K562 (cell line): Measurements from ENCODE around the gene NAA11. TPM values are rescaled to one million over a fixed set of nuclear protein-coding genes. Genes with fewer than 3 reads are reported as not detected.

Experiments
- CREM ChIP-seq: IDR thresholded peaks from 2 replicates; pipeline ENCODE4 v1.6.1; 2014; ENCODE audit warnings: antibody characterized with exemption, low read depth
- HIVEP1 ChIP-seq: fragments of 250-450 bp; sonication (Bioruptor Pico); IDR thresholded peaks from 2 replicates; pipeline ENCODE4 v1.4.0; 2020; ENCODE audit warnings: mild to moderate bottlenecking
- MCM7 ChIP-seq, 2 experiments: fragments of 450-650 bp; IDR thresholded peaks; 2 replicates each; pipeline ENCODE4 v1.6.1; 2016 to 2018
- TBL1XR1 ChIP-seq, 2 experiments: IDR thresholded peaks; 2 replicates each; pipeline ENCODE4 v1.6.1; 2012; ENCODE audit warnings: improper control_type of control experiment in 2 of 2, low read length in 2 of 2, mild to moderate bottlenecking in 1 of 2
- TOE1 ChIP-seq, 2 experiments: fragments of 450-650 bp in 1 of 2; sonication (generic) in 1 of 2; formaldehyde crosslinking in 1 of 2; IDR thresholded peaks; 2 replicates each; pipeline versions ENCODE4 v1.7.1 to v1.8.0; 2016 to 2022; ENCODE audit warnings: borderline replicate concordance in 2 of 2, mild to moderate bottlenecking in 2 of 2, antibody characterized with exemption in 1 of 2, inconsistent platforms in 1 of 2, low read depth in 1 of 2, missing genetic modification reagents in 1 of 2, moderate library complexity in 1 of 2
- polyA plus RNA-seq, 8 experiments: library from polyadenylated mRNA; depleted of rRNA in 4 of 8; stranded (reverse) in 5 of 8; unstranded in 3 of 8; fragments of >200 nt; fragmentation: Nextera tagmentation in 2 of 8; fragmentation: Illumina TruSeq in 1 of 8; extraction: Ambion mirVana in 2 of 8; extraction: Trizol in 1 of 8; gene quantifications; 2 replicates each; pipeline versions ENCODE4 v1.2.1 to v1.2.3, GENCODE V29; 2011 to 2014; ENCODE audit warnings: inconsistent platforms in 1 of 8, missing spikeins in 1 of 8
- total RNA-seq, 7 experiments: library from RNA; depleted of rRNA in 6 of 7; stranded (reverse); fragments of >200 nt in 6 of 7; fragmentation: Illumina TruSeq in 2 of 7; extraction: Trizol in 2 of 7; gene quantifications; 2 replicates each; pipeline versions ENCODE4 v1.2.1 to v1.2.3, GENCODE V29; 2011 to 2021; ENCODE audit warnings: low replicate concordance in 1 of 7
- TF ChIP-seq, protein P1 (sequence below): fragments of 450-650 bp; IDR thresholded peaks from 2 replicates; pipeline ENCODE4 v1.6.1; 2016; ENCODE audit warnings: mild to moderate bottlenecking, moderate library complexity
- TF ChIP-seq, protein P2 (sequence below): fragments of 200-800 bp; sonication (Bioruptor generic); IDR thresholded peaks from 2 replicates; pipeline ENCODE4 v1.6.1; 2017; ENCODE audit warnings: missing genetic modification characterization, missing compliant biosample characterization
- TF ChIP-seq, protein P3 (sequence below): fragments of 450-650 bp; IDR thresholded peaks from 2 replicates; pipeline ENCODE4 v1.6.1; 2018; ENCODE audit not compliant: partially characterized antibody

The NAA11 gene
- total and polyA plus RNA-seq, 9 of the 15 experiments (the other 6 are each of a cell fraction or from before 2014, with no cell fraction given) = 17.1 to 34.6 (median 23.1) TPM

DNA sequence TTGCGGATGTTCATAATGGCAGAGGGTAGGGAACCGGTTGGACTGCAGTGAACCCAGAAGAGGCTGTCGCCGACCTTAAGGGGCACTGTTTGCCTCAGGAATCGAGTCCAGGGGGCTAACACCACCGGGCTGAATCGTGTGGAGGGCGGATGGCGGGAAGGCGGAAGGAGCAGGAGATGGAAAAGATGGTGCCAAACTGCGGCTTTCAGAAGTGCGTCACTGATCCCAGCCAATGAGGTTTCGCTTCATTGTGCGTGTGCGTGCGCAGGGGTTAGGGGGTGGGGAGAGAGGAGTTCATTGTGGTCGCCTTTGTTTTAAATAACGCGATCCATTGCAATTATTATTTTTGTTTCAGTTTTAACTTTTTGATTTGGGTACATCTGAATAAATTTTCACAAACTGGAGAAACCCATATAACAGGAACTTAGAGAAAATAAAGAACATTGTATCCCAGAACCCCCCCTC is at the start of gene NAA11 (continued):
- TF ChIP-seq, protein P1, sequence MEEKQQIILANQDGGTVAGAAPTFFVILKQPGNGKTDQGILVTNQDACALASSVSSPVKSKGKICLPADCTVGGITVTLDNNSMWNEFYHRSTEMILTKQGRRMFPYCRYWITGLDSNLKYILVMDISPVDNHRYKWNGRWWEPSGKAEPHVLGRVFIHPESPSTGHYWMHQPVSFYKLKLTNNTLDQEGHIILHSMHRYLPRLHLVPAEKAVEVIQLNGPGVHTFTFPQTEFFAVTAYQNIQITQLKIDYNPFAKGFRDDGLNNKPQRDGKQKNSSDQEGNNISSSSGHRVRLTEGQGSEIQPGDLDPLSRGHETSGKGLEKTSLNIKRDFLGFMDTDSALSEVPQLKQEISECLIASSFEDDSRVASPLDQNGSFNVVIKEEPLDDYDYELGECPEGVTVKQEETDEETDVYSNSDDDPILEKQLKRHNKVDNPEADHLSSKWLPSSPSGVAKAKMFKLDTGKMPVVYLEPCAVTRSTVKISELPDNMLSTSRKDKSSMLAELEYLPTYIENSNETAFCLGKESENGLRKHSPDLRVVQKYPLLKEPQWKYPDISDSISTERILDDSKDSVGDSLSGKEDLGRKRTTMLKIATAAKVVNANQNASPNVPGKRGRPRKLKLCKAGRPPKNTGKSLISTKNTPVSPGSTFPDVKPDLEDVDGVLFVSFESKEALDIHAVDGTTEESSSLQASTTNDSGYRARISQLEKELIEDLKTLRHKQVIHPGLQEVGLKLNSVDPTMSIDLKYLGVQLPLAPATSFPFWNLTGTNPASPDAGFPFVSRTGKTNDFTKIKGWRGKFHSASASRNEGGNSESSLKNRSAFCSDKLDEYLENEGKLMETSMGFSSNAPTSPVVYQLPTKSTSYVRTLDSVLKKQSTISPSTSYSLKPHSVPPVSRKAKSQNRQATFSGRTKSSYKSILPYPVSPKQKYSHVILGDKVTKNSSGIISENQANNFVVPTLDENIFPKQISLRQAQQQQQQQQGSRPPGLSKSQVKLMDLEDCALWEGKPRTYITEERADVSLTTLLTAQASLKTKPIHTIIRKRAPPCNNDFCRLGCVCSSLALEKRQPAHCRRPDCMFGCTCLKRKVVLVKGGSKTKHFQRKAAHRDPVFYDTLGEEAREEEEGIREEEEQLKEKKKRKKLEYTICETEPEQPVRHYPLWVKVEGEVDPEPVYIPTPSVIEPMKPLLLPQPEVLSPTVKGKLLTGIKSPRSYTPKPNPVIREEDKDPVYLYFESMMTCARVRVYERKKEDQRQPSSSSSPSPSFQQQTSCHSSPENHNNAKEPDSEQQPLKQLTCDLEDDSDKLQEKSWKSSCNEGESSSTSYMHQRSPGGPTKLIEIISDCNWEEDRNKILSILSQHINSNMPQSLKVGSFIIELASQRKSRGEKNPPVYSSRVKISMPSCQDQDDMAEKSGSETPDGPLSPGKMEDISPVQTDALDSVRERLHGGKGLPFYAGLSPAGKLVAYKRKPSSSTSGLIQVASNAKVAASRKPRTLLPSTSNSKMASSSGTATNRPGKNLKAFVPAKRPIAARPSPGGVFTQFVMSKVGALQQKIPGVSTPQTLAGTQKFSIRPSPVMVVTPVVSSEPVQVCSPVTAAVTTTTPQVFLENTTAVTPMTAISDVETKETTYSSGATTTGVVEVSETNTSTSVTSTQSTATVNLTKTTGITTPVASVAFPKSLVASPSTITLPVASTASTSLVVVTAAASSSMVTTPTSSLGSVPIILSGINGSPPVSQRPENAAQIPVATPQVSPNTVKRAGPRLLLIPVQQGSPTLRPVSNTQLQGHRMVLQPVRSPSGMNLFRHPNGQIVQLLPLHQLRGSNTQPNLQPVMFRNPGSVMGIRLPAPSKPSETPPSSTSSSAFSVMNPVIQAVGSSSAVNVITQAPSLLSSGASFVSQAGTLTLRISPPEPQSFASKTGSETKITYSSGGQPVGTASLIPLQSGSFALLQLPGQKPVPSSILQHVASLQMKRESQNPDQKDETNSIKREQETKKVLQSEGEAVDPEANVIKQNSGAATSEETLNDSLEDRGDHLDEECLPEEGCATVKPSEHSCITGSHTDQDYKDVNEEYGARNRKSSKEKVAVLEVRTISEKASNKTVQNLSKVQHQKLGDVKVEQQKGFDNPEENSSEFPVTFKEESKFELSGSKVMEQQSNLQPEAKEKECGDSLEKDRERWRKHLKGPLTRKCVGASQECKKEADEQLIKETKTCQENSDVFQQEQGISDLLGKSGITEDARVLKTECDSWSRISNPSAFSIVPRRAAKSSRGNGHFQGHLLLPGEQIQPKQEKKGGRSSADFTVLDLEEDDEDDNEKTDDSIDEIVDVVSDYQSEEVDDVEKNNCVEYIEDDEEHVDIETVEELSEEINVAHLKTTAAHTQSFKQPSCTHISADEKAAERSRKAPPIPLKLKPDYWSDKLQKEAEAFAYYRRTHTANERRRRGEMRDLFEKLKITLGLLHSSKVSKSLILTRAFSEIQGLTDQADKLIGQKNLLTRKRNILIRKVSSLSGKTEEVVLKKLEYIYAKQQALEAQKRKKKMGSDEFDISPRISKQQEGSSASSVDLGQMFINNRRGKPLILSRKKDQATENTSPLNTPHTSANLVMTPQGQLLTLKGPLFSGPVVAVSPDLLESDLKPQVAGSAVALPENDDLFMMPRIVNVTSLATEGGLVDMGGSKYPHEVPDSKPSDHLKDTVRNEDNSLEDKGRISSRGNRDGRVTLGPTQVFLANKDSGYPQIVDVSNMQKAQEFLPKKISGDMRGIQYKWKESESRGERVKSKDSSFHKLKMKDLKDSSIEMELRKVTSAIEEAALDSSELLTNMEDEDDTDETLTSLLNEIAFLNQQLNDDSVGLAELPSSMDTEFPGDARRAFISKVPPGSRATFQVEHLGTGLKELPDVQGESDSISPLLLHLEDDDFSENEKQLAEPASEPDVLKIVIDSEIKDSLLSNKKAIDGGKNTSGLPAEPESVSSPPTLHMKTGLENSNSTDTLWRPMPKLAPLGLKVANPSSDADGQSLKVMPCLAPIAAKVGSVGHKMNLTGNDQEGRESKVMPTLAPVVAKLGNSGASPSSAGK = no peak
- TF ChIP-seq, protein P2, sequence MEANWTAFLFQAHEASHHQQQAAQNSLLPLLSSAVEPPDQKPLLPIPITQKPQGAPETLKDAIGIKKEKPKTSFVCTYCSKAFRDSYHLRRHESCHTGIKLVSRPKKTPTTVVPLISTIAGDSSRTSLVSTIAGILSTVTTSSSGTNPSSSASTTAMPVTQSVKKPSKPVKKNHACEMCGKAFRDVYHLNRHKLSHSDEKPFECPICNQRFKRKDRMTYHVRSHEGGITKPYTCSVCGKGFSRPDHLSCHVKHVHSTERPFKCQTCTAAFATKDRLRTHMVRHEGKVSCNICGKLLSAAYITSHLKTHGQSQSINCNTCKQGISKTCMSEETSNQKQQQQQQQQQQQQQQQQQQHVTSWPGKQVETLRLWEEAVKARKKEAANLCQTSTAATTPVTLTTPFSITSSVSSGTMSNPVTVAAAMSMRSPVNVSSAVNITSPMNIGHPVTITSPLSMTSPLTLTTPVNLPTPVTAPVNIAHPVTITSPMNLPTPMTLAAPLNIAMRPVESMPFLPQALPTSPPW (CRISPR knock-in tag) = peak; percentile 48
- peak; percentile 66 for TF ChIP-seq CREM
- no peak for TF ChIP-seq TBL1XR1 (IDR thresholded peaks at IDR 0.05; ENCODE audit: low read length in 2 of 2)
- no peak for TF ChIP-seq HIVEP1 (CRISPR knock-in tag)
- TF ChIP-seq, protein P3, sequence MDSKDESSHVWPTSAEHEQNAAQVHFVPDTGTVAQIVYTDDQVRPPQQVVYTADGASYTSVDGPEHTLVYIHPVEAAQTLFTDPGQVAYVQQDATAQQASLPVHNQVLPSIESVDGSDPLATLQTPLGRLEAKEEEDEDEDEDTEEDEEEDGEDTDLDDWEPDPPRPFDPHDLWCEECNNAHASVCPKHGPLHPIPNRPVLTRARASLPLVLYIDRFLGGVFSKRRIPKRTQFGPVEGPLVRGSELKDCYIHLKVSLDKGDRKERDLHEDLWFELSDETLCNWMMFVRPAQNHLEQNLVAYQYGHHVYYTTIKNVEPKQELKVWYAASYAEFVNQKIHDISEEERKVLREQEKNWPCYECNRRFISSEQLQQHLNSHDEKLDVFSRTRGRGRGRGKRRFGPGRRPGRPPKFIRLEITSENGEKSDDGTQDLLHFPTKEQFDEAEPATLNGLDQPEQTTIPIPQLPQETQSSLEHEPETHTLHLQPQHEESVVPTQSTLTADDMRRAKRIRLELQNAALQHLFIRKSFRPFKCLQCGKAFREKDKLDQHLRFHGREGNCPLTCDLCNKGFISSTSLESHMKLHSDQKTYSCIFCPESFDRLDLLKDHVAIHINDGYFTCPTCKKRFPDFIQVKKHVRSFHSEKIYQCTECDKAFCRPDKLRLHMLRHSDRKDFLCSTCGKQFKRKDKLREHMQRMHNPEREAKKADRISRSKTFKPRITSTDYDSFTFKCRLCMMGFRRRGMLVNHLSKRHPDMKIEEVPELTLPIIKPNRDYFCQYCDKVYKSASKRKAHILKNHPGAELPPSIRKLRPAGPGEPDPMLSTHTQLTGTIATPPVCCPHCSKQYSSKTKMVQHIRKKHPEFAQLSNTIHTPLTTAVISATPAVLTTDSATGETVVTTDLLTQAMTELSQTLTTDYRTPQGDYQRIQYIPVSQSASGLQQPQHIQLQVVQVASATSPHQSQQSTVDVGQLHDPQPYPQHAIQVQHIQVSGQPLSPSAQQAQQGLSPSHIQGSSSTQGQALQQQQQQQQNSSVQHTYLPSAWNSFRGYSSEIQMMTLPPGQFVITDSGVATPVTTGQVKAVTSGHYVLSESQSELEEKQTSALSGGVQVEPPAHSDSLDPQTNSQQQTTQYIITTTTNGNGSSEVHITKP = peak; percentile 98
- no peak for TF ChIP-seq MCM7 (IDR thresholded peaks at IDR 0.05)
- TF ChIP-seq TOE1 (IDR thresholded peaks at IDR 0.05; ENCODE audit: borderline replicate concordance) = 0 out of 2 replicates have a peak, but pooled peaks have one; percentile 21
- TF ChIP-seq TOE1 (CRISPR knock-in tag; IDR thresholded peaks at IDR 0.05; ENCODE audit: borderline replicate concordance, low read depth) = no peak
